WTC11 (cell line): Measurements from ENCODE around the gene NFIA.

Source experiments
- ETV6 ChIP-seq: sonication (generic); formaldehyde crosslinking; IDR thresholded peaks from 2 replicates; pipeline ENCODE4 v1.8.1; 2022; ENCODE audit warnings: mild to moderate bottlenecking, missing genetic modification reagents
- GABPB1 ChIP-seq: sonication (generic); formaldehyde crosslinking; IDR thresholded peaks from 2 replicates; pipeline ENCODE4 v1.8.1; 2023; ENCODE audit warnings: mild to moderate bottlenecking, missing genetic modification reagents
- JUN ChIP-seq: sonication (generic); formaldehyde crosslinking; IDR thresholded peaks from 2 replicates; pipeline ENCODE4 v1.8.0; 2023; ENCODE audit warnings: mild to moderate bottlenecking, missing genetic modification reagents
- NR2C2 ChIP-seq: sonication (generic); formaldehyde crosslinking; IDR thresholded peaks from 2 replicates; pipeline ENCODE4 v1.8.0; 2022; ENCODE audit warnings: mild to moderate bottlenecking, missing genetic modification reagents
- ZNF671 ChIP-seq: fragments of 250-450 bp; sonication (Bioruptor Pico); IDR thresholded peaks from 2 replicates; pipeline ENCODE4 v1.8.0; 2021; ENCODE audit warnings: mild to moderate bottlenecking
- TF ChIP-seq, protein P1 (sequence below): fragments of 200-600 bp; IDR thresholded peaks from 2 replicates; pipeline ENCODE4 v1.8.0; 2022; ENCODE audit warnings: antibody characterized with exemption

- TF ChIP-seq ETV6 (CRISPR knock-in tag) (no peak), ZNF671 (CRISPR knock-in tag) (no peak), NR2C2 (no peak), GABPB1 (no peak), JUN (no peak)
- TF ChIP-seq, protein P1, sequence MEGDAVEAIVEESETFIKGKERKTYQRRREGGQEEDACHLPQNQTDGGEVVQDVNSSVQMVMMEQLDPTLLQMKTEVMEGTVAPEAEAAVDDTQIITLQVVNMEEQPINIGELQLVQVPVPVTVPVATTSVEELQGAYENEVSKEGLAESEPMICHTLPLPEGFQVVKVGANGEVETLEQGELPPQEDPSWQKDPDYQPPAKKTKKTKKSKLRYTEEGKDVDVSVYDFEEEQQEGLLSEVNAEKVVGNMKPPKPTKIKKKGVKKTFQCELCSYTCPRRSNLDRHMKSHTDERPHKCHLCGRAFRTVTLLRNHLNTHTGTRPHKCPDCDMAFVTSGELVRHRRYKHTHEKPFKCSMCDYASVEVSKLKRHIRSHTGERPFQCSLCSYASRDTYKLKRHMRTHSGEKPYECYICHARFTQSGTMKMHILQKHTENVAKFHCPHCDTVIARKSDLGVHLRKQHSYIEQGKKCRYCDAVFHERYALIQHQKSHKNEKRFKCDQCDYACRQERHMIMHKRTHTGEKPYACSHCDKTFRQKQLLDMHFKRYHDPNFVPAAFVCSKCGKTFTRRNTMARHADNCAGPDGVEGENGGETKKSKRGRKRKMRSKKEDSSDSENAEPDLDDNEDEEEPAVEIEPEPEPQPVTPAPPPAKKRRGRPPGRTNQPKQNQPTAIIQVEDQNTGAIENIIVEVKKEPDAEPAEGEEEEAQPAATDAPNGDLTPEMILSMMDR, result no peak
Measured at GRCh38 chr1:61474269-61474817, 392.0 kb downstream of the NFIA start.
